ENCODE data around the gene PRPF40A.

PRPF40A gene

DNA sequence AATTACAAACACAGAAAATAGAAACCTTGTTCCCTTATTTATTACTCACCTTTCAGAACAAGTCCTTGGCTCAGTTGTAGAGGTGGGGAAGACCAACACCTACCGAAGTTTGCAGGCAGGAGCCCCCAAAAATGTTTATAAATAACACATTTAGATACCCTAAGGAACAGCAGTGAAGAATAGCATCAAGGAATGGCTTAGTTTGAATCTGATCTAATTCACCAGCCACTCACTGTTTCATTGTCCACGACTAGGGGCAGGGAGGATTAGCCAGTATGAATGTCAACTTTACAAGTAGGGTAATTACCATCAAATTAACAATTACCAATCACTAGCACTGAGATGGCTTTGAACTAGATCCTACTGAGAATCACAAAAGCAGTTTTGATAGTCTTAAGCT lies 65.4 kb downstream of the PRPF40A start:
- DNase-seq (ENCODE audit: low spot score), result no peak

DNA sequence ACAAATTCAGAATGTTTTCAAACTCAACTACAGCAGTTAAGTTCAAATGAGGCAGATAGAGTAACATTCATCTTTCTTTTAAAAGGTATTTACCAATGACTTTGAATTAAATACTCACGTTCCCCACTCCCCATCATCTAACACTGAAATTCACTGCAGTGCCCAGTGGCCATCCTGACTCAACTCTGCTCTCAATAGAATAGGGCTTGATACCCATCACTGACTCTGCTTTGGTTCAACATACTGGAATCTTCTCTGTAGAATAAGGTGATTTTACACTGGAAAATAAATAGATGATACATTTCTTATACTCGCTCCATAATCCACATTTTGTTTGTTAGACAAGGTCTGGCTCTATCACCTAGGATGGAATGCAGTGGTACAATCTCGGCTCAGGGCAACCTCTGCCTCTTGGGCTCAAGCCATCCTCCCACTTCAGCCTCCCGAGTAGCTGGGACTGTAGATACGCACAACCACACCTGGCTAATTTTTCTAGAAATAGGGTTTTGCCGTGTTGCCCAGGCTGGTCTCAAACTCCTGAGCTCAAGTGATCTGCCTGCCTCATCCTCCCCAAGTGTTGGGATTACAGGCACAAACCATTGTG lies 66.4 kb downstream of the PRPF40A start:
- no peak for DNase-seq (ENCODE audit: low spot score)

DNA sequence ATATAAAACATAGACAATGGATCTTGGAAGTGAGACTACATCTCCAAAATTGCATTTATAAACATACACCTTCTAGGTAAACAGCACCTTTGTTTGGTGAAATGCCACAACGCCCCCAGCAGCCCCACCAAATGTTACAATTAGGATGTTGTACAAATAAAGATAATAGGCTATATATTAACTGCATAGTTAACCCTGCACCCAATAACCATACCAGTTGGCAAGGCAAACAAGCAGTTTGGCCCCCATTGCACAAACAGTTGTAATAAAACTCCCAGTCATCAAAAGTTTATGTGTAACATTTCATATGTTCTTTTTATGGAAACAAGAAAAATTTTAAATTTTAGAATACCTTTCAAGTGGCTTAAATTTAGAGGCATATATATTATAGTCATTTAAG lies 67.3 kb downstream of the PRPF40A start:
- DNase-seq (ENCODE audit: low spot score), result no peak

DNA sequence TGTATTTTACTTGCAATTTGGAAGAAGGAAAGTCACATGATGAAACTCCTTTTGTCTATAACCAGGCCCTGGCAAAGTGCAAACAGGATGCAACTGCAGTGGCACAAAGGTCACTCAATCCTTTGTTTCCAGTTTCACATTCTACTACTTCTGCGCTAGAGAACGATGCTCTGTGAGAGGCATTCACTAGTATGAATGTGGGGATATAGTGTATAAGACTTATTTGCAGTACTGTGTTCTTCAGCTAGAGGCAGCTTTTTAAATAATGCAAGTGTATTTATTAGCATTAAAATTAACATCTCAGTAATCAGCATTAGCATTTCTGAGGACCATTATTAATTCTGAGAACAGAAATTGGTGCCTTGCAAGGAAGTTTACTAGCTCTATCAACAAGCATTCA lies 68.9 kb downstream of the PRPF40A start:
- peak; percentile 46 for DNase-seq (ENCODE audit: low spot score)

DNA sequence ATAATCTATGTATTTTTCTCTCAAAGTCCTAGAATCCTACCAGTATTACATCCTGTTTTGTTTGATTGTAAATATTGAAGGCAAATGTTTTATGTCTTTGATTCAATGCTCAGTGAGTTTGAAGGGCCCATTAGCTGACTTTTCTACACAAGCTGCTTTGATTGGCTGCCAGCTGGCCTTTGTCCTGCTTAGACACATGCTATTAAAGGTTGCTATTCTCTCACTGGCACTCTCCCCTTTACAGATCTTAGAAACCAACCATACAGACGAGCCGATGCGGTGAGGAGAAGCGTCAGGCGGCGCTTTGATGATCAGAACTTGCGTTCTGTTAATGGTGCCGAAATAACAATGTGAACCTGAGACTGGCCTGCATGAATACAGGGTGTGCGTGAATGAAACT lies 69.7 kb downstream of the PRPF40A start:
- DNase-seq (ENCODE audit: low spot score), result peak; percentile 80

DNA sequence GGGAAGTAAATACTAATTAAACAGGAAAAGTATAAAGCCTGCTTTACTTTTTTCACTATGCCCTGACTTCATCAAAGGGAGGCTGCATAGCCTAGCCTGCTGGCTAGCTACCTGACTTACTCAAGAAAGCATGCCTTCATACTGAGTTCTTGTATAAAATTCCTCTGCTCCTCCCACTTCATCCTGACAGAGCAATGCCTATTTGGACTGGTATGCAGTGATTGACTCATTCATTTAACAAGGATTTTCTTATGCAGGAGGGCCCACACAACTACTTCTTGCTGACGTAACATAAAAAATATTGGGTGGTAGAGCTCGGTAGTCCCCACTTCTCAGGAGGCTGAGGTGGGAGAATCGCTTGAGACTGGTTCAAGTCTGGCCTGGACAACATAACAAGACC lies 70.5 kb downstream of the PRPF40A start:
- peak; percentile 13 for DNase-seq (ENCODE audit: low spot score)

DNA sequence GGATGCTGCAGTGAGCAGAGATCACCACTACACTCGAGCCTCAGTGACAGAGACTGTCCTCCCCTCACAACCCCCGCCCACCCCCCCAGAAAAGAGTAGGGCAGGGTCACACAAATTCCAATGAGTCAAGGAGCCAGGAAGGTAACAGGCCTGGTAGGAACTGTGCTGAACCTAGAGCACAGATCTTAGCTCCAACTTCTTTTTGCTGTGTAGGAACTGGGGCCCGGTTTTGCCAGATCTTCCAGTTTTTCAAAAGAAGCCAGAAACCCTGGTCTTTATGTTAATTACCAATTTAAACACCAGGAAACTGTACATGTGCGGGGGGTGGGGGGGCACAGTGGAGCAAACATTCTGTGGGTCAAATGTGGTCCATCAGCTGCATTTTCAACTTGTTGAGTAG lies 71.0 kb downstream of the PRPF40A start:
- DNase-seq (ENCODE audit: low spot score), result no peak

DNA sequence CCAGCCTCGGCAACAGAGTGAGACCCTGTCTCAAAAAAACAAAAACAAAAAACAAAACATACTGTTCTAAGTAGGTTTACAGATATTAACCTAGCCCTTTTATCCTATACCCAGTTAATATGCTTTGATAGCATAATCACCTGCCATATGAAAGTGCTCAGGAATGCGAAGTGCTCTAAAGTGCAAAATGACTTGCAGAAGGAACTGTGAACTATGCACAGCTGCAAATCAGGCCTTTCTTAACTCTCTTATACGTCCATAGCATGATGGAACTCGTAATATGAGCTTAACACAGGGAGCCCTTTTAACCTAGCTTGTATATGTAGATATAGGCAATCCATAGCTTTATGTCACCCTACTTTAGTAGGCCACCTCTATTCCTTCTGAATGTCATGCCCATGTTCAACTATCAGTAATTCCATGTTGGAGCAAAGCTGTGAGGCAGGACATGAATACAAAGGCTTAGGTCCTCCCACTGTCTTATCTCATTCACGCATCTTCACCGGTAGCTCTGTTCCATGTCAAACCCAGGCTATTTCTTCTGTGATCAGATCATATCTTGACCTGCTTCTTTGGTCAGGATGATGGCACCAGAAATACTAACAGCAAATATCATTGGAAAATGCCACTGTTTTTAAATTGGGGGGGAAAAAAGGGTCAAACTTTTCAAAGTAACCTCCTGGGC lies 72.9 kb downstream of the PRPF40A start:
- no peak for DNase-seq (ENCODE audit: low spot score)

DNA sequence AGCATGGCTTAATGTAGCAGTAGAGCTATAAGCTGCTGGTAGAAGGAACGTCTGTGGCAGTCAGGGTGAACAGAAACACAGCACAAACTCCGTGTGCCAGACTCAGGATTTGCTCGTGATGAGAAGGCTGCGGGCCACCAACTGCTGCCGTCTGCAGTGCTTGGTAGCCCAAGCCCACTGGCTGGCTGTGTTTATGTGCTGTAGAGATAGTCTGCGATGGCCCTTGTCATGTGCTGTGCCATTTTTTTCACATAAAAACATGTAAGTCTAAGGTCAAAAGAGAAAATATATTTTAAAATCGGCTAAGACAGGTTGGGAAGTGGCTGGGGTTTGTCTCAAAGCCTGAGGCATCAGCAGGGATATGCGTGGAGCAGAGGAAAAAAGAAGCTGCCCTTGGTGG lies 78.7 kb downstream of the PRPF40A start:
- DNase-seq (ENCODE audit: low spot score), result no peak

DNA sequence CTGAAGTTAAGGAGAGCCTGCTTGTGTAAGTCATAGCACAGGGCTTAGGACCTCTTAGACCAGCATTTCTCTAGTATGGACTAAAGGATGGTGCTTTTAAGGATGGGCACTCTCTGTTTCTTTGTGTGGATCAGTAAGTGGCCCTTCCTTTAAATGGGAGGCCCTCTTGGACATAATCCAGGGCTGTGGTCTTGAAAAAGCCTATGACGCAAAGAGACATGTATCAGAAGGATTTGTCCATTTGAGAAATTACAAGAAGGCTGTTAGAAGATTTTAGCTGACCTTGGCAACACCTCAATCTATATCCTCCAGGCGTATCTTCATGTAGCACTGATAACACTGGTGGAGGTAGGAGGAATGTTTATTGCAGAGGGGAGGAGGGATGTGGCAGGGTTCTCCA lies 79.2 kb downstream of the PRPF40A start:
- no peak for DNase-seq (ENCODE audit: low spot score)

DNA sequence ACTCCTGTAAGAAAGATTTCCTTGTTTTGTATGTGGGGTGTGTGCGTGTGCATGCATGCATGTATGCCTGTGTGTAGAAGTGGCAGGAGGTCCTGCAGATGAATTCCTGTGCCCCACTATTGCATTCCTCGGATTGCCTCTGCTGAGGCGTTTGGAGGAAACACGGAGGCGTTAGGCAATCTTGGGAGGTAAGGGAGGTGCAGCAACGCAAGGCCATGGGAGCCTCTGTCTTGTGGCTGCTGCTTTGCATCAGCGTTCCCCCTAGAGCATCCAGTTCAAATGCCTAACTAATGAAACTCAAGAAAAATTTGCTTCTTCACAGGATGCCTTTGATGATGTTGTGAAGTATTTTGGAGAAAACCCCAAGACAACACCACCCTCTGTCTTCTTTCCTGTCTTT lies 80.0 kb downstream of the PRPF40A start:
- DNase-seq (ENCODE audit: low spot score), result no peak

DNA sequence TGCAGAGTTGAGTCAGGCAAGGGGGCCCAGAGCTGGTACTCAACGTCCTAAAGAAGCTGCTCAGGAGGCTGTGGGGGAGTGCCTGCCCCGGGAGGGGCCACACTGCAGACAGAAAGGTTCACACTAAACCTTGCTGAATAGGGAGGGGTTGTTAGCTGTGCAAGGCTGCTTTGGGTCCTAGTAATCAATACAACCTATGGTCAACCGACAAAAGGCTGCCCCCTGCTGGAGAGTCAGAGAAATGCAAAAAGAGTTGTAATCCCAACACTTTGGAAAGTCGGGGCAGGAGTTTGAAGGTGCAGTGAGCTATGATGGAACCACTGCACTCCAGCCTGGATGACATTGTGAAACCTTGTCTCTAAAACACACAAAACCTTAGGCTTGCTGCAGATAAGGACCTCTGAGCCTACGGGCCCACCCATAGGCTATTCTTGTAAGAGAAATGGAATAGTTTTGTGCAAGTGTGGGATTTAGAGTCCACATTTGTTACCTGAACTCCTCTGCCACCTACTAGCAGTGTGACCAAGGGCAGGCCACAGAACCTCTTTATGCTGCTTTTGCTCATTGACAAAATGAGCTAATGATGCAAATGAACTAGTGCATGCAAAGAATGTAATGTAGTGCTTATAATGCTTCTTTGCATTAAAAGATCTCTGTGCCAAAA lies 81.5 kb downstream of the PRPF40A start:
- DNase-seq (ENCODE audit: low spot score), result peak; percentile 43

DNA sequence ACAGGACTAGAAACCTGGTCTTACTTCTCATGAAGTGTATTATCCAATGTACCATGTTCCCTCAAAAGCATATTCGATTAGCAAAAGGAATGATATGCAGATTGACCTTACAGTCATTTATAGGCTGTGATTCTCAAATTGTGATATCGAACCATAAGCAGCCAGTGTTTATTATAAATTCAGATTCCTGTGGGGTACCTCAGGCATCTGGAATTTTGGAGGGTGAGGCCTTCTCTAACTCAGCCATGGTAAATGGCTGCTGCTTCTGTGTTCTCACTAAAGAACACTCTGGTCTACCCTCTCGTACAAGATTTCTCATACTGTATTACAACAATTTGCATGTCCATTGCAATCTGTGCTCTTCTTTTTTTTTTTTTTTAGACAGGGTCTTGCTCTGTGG lies 84.5 kb downstream of the PRPF40A start:
- DNase-seq (ENCODE audit: low spot score), result no peak

DNA sequence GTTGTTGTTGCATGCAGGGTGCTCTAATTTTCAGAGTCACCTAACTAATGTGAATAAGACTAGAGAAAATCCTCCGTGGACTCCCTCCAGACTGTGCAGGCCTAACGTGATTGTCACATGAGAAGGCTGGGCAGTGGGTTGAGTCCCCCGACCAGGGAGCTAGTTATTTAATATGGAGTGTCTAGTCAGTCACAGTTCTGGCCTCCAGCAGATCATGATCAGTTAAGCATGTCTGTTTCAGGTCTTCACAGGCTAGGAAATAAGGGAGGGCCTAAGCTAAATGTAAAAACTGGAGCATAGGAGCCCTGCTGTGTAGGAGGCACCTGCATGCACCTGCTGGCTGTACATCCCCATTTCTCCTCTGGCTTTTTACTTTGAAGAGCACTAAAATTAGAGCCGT lies 86.8 kb downstream of the PRPF40A start:
- no peak for DNase-seq (ENCODE audit: low spot score)

DNA sequence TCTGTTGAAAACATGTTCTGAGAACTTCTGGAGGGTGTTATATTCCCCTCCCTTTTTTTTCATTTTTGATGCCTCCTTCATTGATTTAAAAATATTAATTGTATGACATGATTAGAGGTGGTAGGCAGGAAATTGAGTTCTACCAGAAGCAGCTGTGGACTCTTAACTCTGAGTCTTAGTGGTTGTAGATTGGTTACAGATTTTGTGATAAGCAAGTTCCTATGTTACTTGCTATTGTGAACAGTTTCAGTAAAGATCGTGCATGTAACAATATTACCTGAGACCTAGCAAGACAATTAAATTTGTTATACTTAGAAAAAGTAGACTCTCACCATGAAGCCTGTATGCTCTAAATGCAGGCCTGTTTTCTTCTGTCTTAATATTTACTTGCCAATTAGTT lies 88.1 kb downstream of the PRPF40A start:
- DNase-seq (ENCODE audit: low spot score), result no peak

DNA sequence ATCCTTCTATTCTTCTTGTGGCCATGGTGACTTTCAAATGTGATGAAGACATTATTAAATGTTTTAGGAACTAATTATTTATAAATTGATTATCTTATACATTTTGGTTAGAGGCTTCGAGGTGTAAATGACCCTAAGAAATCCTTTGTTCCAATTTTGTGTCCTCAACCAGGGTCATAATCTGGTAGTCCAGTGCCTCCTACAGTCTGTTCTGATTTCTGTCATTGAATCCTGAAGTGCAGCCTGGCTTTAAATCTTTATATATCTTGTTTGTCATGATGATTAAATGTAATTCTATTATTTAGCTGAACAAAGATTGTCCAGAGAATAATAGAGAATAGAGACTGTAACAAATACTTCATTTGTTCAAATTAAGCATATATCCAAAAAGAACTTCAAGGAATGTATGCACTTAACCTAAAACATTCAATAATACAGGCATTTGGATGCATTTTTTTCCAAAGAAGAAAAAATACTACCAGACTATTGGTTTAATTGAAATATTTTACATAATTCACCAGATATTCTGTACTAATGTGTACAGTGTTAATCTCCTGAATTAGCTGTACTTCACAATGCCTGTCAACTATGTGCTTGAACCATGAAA lies 89.8 kb downstream of the PRPF40A start:
- DNase-seq (ENCODE audit: low spot score), result peak; percentile 8

DNA sequence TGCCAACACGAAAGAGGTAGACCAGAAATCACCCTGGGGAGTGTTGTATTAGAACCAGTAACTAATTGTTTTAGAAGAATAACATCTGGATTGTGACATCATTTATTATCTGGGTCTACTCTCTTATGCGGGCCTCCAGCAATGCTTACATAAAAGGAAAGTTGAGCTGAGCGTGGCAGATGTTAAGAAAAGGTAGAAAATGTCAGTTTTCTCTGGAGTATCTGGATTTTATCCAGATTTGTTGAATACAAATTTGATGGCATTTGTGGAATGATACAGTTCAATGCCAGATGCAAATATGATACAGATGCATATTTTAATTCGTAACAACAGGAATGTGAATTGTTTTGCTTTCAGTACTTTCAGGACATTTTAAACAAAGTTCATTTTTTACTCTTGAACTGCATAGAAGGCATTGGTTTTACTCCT lies 90.3 kb downstream of the PRPF40A start:
- DNase-seq (ENCODE audit: low spot score), result no peak

DNA sequence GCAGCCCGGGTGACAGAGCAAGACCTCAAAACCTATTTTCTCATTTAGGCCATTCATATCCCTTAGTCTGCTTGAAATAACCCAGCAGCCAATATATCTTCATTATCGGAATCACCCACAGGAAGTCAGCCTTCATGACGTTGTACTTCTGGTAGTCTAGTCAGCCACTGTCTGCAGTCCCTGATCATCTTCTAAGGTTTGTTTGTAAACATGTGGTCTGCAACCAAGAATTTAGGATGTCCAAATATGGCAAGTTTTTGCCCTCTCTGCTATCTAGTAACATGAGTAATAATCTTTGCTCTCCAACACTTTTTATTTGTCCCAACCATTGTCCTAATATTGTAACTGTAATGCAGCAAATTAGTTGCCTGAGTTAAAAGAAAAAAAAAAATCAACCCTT lies 92.5 kb downstream of the PRPF40A start:
- DNase-seq (ENCODE audit: low spot score), result no peak

DNA sequence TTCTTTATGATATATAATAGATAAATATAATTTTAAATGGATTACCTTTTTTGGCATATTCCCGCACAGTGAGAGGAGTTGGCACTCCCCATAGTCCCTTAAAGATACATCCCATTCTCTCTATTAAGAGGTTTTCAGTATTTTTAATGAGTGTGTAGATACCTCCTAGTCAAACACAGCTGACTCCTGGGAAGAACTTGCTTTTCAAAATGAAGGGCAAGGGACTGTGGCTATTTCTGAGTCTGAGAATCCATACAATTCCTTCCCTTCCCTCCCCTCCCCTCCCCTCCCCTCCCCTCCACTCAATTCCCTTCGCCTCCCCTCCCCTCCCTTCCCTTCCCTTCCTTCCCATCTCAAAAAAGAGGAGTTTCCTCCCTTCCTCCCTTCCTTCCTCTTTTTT lies 93.5 kb downstream of the PRPF40A start:
- DNase-seq (ENCODE audit: low spot score), result no peak

DNA sequence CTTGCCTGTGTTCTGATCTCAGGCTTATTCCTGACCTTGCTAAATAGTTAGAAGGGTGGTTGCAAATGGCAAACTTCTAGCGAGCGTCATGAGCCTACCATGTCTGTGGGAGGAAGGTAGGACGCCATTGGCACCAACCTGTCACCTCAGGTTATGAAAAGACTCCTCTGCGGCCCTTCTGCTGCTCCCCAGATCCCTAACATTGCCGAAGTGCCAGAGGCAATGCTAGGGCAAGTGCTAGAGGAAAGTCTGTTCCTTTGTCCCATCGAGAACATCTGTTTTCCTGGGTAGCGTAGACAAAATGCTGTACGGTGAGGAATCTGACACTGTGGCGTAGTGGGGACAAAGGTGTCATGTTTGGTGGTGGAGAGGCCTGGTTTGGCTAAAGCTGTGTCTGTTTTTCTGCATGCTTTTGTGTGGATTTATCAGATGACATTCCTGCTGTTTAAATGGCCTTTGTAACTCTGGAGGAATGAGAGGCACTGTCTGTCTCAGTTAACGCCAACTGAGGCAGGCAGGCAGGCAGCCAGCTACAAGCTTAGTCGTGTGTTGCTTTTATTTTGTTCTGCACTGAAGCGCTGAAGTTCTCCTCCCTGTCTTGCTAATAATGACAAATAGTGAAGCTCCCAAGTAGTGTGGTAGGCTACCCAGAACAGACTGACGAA lies 94.1 kb downstream of the PRPF40A start:
- DNase-seq (ENCODE audit: low spot score), result no peak

DNA sequence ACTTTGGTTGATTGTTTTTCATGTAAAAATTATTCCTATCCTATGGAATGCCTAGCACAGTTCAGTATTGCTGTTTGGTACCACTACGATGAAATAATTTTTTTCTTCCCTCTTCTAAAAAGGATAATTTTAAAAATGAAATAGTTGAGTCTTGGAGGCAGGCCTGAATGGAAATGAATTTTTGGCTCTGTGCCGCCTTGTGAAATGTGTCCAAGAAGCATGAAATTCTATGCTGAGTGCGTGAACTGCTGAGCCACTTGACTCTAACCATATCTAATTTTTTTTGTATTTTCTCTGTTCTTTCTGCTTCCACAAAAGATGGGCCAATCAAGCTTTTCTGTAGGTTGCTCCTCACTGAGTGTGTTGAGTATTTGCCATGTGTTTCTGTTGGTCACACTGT lies 95.0 kb downstream of the PRPF40A start:
- DNase-seq (ENCODE audit: low spot score), result no peak

DNA sequence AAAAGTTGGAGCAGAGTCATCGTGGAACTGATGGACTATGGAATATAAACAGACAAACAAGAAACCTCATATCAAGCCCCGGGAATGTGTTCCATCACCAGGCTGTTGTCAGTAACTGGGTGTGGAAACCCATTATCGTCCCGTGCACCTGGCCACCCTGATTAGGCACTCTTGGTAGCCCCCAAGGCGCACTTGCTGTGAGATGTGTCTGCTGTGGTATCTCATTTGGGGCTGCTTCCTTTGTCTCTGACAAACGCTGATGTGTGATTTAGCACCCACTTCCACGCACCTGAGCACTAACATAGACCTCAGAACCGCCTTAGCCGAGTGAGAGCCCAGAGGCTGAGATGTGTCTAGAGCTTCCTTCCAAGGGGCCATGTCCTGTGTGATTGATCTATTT lies 96.3 kb downstream of the PRPF40A start:
- no peak for DNase-seq (ENCODE audit: low spot score)

DNA sequence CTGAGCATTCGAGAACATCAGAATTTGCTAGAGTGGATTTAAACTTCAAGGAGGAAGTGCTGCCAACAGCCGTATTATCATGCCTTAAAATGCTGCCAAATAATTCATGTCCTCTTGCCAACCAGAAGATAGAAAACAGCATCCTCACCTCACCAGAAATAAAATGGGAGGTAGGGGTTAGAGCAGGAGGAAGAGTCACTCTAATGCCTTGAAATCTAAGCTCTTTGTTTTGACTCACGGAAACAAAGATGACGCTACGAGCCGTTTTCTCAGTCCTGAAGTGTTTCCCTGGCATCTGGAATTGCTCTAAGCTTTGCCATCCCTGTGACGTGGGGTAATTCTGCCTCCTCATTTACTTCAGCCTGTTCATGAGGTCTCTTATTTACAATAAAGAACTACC lies 97.1 kb downstream of the PRPF40A start:
- DNase-seq (ENCODE audit: low spot score), result no peak

All from SW480 (cell line).